Activated B cell treated with CpG ODN at 0.5 μM for 24 hours (primary cell): Measurements from ENCODE around the gene GPR107. TPM values are rescaled to one million over a fixed set of nuclear protein-coding genes. Genes with fewer than 3 reads are reported as not detected.

Experiments used
- ATAC-seq: fragments of 200-7000 bp; cut with Tn5 transposase; one replicate; pipeline ENCODE4 v1.10.0; 2021; ENCODE audit warnings: low read depth, mild to moderate bottlenecking, moderate library complexity
- CTCF ChIA-PET: fragments of 350-600 bp; sonication (Branson Sonifier 250); formaldehyde crosslinking; loops from one replicate; lab custom pipeline; 2021; ENCODE audit warnings: antibody characterized with exemption; lab: Charles Lee
- POLR2A ChIA-PET: fragments of 350-600 bp; sonication (Branson Sonifier 250); formaldehyde crosslinking; loops from one replicate; lab custom pipeline; 2021; ENCODE audit warnings: antibody characterized with exemption; lab: Charles Lee
- DNase-seq: peaks from one replicate; pipeline ENCODE4 v3.0.0; 2022
- H3K27ac Mint-ChIP-seq: one replicate; pipeline ENCODE4 v1.8.0; 2020; ENCODE audit warnings: mixed read lengths
- H3K27me3 Mint-ChIP-seq: one replicate; pipeline ENCODE4 v1.8.0; 2021; ENCODE audit warnings: mixed read lengths
- H3K36me3 Mint-ChIP-seq: one replicate; pipeline ENCODE4 v1.8.0; 2021; ENCODE audit warnings: low read depth, mixed read lengths
- H3K4me1 Mint-ChIP-seq: one replicate; pipeline ENCODE4 v1.8.0; 2021; ENCODE audit warnings: mixed read lengths
- H3K4me3 Mint-ChIP-seq: one replicate; pipeline ENCODE4 v1.8.0; 2020; ENCODE audit warnings: mild to moderate bottlenecking, mixed read lengths
- H3K9me3 Mint-ChIP-seq: one replicate; pipeline ENCODE4 v1.8.0; 2020; ENCODE audit warnings: mixed read lengths
- intact Hi-C: fragments of 100-400 bp; cut with micrococcal nuclease; formaldehyde crosslinking; loops from one replicate; pipeline ENCODE4 v1.15.1; 2024
- total RNA-seq: library from RNA; stranded (reverse); gene quantifications from 2 replicates; pipeline ENCODE4 v1.2.3, GENCODE V29; 2022
- TF ChIP-seq, protein P1 (sequence below): fragments of 200-600 bp; IDR thresholded peaks from one replicate; pipeline ENCODE4 v1.8.0; 2022; ENCODE audit warnings: antibody characterized with exemption, mild to moderate bottlenecking

GPR107 gene
- total RNA-seq, 1 donor from 2014 or later: 19.6 TPM

DNA sequence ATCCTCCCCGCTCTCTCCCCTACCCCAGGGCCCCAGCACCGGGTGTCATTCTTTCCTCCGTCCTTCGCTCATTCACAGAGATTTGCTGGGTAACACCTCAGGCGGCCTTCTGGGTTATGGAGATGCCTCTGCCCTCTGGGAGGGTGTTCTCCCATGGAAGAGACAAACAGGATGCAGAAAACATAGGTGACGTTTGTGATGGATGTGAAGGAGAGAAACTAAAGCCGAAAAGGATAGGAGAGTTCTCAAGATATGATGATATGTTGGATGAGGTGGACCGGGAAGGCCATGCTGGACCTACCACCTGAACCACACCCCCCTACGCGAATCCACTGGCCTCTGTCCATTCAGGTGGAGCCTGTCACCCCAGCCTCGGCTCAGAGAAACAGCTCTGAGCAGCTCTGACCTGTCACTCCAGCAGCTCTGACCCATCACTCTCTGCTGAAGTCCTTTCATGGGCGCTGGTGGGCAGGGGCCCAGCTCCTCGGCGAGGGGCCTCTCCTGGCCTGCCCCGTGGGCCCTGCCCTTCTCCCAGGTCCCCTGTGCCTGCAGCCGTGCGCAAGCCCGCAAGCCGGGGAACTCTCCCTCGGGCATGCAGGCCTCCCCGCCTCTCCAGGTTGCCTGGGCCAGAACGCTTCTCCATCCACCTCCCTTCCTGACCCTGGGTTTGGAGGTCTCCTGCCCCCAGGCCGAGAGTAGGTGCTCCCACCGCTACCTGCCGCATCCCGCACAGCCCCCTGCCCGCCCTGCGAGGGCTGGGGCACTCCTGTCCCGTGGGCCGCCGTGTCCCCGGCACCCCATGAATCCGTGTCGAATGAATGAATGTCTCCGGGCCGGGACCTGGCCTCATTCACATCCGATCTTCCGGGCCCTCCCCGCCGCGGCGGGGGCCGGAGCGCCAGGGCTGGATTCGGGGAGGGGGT lies 117.8 kb downstream of the GPR107 start:
- CTCF ChIA-PET: no interaction called here

DNA sequence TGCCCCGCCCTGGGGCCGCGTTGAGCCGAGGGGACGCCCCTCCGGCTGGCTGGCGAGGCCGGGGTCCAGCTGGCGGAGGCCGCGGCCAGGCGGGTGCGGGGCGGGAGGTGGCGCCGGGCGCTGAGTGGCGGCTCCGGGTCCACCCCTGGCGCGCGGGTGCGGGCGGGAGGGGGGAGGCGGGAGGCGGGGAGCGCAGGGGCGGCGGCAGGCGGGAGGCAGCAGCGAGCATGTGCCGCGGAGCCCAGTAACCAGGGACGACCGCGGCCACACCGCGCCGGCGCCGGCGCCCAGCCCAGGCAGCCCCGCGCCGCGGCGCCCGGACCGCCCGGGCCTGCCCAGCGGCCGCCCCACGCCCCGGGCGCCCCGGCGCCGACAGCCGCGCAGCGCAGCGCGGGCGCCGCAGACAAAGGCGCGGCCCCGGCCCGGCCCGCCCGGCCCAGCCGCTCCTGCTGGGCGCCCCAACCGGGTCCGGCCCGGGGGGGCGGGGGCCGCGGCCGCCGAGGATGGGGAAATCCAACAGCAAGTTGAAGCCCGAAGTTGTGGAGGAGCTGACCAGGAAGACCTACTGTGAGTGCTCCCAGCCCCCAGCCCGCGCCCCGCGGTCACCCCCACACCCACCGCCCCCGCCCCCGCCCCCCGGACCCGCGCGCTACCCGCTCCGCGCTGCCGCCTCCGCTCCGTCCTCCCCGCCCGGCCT lies 118.6 kb downstream of the GPR107 start, which contains the start of gene NCS1:
TSS of gene NCS1 (plus strand) at position 244 of the 697 bp plus-strand sequence. CDS start at position 504, 260 bp downstream.
- Mint-ChIP-seq H3K4me1 (peaks cover 4% of the 10 kb centered on the region), H3K36me3 (no peaks in the 10 kb centered on the region), H3K27ac (no peak within 1 kb of the TSS), H3K27me3 (peaks cover 36% of the 10 kb centered on the region), H3K4me3 (peak within 1 kb of the TSS; percentile 66), H3K9me3 (no peaks in the 10 kb centered on the region)
- POLR2A ChIA-PET: no interaction called here
- ATAC-seq: peak; percentile 68
- TF ChIP-seq, protein P1, sequence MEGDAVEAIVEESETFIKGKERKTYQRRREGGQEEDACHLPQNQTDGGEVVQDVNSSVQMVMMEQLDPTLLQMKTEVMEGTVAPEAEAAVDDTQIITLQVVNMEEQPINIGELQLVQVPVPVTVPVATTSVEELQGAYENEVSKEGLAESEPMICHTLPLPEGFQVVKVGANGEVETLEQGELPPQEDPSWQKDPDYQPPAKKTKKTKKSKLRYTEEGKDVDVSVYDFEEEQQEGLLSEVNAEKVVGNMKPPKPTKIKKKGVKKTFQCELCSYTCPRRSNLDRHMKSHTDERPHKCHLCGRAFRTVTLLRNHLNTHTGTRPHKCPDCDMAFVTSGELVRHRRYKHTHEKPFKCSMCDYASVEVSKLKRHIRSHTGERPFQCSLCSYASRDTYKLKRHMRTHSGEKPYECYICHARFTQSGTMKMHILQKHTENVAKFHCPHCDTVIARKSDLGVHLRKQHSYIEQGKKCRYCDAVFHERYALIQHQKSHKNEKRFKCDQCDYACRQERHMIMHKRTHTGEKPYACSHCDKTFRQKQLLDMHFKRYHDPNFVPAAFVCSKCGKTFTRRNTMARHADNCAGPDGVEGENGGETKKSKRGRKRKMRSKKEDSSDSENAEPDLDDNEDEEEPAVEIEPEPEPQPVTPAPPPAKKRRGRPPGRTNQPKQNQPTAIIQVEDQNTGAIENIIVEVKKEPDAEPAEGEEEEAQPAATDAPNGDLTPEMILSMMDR: no peak
- intact Hi-C loops: loop anchor here (2.0 kb wide), 1 partner anchor 66 kb away; no protein-coding TSS in a partner anchor
- DNase-seq: no peak
- CTCF ChIA-PET: no interaction called here

More for the DNA sequence above, 117.8 kb downstream of the GPR107 start:
- DNase-seq: no peak
- POLR2A ChIA-PET: no interaction called here
- H3K4me3 Mint-ChIP-seq: peak overlapping the region; percentile 46
- peaks cover 36% of the 10 kb centered on the region for H3K27me3 Mint-ChIP-seq
- ATAC-seq: no peak
- H3K9me3 Mint-ChIP-seq: no peaks in the 10 kb centered on the region
- no peaks in the 10 kb centered on the region for H3K36me3 Mint-ChIP-seq
- peaks cover 4% of the 10 kb centered on the region for H3K4me1 Mint-ChIP-seq
- no peak overlapping the region for H3K27ac Mint-ChIP-seq
- intact Hi-C loops: loop anchor here (2.0 kb wide), 1 partner anchor 65 kb away; no protein-coding TSS in a partner anchor
- TF ChIP-seq, protein P1: no peak

DNA sequence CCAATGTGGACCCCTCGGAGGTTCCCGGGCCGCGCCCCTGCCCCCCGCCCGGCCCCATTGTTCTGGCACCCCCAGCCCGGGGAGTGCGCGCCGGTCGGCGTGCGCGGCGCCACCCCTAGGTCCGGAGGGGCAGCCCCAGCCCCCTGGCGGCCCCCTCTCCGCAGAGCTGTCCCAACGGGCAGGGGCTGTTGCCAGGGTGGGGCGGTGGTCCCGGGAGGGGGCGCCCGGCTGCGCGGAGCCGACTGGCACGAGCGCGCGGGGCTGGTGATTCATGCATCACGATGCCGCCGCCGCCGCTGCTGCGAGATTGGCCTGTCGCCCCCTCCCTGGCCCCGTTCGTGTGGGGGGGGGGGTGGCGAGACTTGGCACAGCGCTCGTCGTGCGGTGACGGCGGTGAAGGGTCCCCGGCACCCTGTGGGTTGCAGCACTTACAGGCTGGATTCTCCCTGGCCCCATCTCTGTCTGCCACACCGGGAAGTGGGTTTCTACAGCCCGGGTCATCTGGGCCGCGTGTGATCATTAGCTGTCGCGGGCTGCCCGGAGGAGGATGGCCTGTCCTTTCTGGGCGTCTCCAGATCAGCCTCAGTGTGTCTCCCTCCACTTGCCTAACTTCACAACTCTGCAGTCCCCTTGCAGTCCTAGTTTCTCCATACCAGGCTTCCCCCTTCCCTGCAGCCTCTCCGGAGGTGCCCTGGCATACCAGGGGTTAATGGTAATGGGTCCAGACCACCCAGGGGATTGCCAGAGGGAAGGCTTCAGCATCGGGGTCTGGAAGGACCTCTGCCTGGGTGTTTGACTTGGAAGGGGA lies 119.4 kb downstream of the GPR107 start:
- Mint-ChIP-seq H3K27me3 (peaks cover 36% of the 10 kb centered on the region), H3K4me3 (peak overlapping the region; percentile 66), H3K36me3 (no peaks in the 10 kb centered on the region), H3K27ac (no peak overlapping the region), H3K9me3 (no peaks in the 10 kb centered on the region), H3K4me1 (peaks cover 4% of the 10 kb centered on the region)
- no peak for DNase-seq
- ChIA-PET POLR2A (no interaction called here), CTCF (no interaction called here)
- ATAC-seq: peak; percentile 34
- intact Hi-C loops: loop anchor here (2.0 kb wide), 1 partner anchor 66 kb away; no protein-coding TSS in a partner anchor
- TF ChIP-seq, protein P1: no peak

DNA sequence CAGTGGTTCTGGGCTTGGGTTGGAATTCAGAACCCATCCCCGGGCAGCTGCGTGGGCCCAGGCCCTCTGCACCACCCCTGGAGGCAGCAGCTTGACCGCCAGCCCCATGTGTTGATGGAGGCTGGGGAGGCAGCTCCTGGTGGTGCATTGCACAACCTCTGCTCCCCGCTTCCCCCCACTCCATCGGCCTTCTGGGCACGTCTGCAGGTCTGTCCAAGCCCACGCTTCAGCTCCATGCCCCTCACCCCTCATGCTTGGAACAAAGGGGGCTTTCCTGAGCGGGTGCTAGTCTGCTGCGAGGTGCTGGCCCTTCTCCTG lies 119.9 kb downstream of the GPR107 start:
- H3K27ac Mint-ChIP-seq: no peak overlapping the region
- ATAC-seq: no peak
- H3K36me3 Mint-ChIP-seq: no peaks in the 10 kb centered on the region
- H3K9me3 Mint-ChIP-seq: no peaks in the 10 kb centered on the region
- TF ChIP-seq, protein P1: no peak
- intact Hi-C loops: loop anchor here (2.0 kb wide), 1 partner anchor 67 kb away; no protein-coding TSS in a partner anchor
- CTCF ChIA-PET: no interaction called here
- DNase-seq: no peak
- H3K4me1 Mint-ChIP-seq: peaks cover 4% of the 10 kb centered on the region
- POLR2A ChIA-PET: no interaction called here
- peaks cover 34% of the 10 kb centered on the region for H3K27me3 Mint-ChIP-seq
- peak overlapping the region; percentile 66 for H3K4me3 Mint-ChIP-seq
